LNCAP (cell line): ENCODE measurements around the gene CFAP58.

ENCODE experiments used
- CTCF ChIP-seq: fragments of 450-650 bp; IDR thresholded peaks from 2 replicates; pipeline ENCODE4 v1.5.1; 2017; ENCODE audit warnings: mild to moderate bottlenecking

Gene CFAP58

GRCh38 chr10:104318810-104319741 is 34.6 kb upstream of the CFAP58 start:
- TF ChIP-seq CTCF, result no peak

- no peak for TF ChIP-seq CTCF
Observed at GRCh38 chr10:104321226-104321625, 32.4 kb upstream of the CFAP58 start.

- no peak for TF ChIP-seq CTCF
Observed at GRCh38 chr10:104321725-104322415, 31.8 kb upstream of the CFAP58 start.

GRCh38 chr10:104322416-104322782 is 31.2 kb upstream of the CFAP58 start:
- TF ChIP-seq CTCF, result no peak

- no peak for TF ChIP-seq CTCF
Observed at GRCh38 chr10:104323085-104323484, 30.5 kb upstream of the CFAP58 start.

- no peak for TF ChIP-seq CTCF
Observed at GRCh38 chr10:104323760-104324201, 29.9 kb upstream of the CFAP58 start.

GRCh38 chr10:104324221-104324686 is 29.4 kb upstream of the CFAP58 start:
- no peak for TF ChIP-seq CTCF
